LNCaP clone FGC (cell line): Measurements from ENCODE around the gene ZNF791.
A peak's percentile ranks its signal among the peaks of the same experiment; 100 is the strongest.
"Not testable (repeated sequence)": the region's sequence is repeated elsewhere in the genome, so short reads cannot be mapped to it uniquely, and the experiment has no call there.

ENCODE experiments used
- DNase-seq: peaks from one replicate; pipeline ENCODE4 v3.0.0-alpha.2; 2011; ENCODE audit warnings: low read depth
- H3K4me3 ChIP-seq: 2 replicates; pipeline ENCODE4 v1.5.1; 2011; ENCODE audit warnings: mild to moderate bottlenecking, low read depth, low read length, control low read depth
- TF ChIP-seq, protein P1 (sequence below): IDR thresholded peaks from 2 replicates; pipeline ENCODE4 v1.5.1; 2012; ENCODE audit warnings: mild to moderate bottlenecking; ENCODE audit not compliant: control insufficient read depth, insufficient read depth; ENCODE audit errors: extremely low read depth

The ZNF791 gene

GRCh38 chr19:12672744-12673143 is 62.0 kb downstream of the ZNF791 start:
- TF ChIP-seq, protein P1, sequence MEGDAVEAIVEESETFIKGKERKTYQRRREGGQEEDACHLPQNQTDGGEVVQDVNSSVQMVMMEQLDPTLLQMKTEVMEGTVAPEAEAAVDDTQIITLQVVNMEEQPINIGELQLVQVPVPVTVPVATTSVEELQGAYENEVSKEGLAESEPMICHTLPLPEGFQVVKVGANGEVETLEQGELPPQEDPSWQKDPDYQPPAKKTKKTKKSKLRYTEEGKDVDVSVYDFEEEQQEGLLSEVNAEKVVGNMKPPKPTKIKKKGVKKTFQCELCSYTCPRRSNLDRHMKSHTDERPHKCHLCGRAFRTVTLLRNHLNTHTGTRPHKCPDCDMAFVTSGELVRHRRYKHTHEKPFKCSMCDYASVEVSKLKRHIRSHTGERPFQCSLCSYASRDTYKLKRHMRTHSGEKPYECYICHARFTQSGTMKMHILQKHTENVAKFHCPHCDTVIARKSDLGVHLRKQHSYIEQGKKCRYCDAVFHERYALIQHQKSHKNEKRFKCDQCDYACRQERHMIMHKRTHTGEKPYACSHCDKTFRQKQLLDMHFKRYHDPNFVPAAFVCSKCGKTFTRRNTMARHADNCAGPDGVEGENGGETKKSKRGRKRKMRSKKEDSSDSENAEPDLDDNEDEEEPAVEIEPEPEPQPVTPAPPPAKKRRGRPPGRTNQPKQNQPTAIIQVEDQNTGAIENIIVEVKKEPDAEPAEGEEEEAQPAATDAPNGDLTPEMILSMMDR, result no peak
- H3K4me3 ChIP-seq, result no peak overlapping the region
- DNase-seq, result no peak

- H3K4me3 ChIP-seq, result no peak overlapping the region
- TF ChIP-seq, protein P1, result no peak
Measured at GRCh38 chr19:12675399-12675798, 64.7 kb downstream of the ZNF791 start.

GRCh38 chr19:12675940-12676339 is 65.2 kb downstream of the ZNF791 start:
- H3K4me3 ChIP-seq, result no peak overlapping the region
- DNase-seq, result no peak
- TF ChIP-seq, protein P1, result no peak

More at GRCh38 chr19:12675399-12675798, 64.7 kb downstream of the ZNF791 start:
- no peak for DNase-seq

GRCh38 chr19:12676384-12676792 is 65.7 kb downstream of the ZNF791 start:
- peak; percentile 32 for DNase-seq
- H3K4me3 ChIP-seq, result no peak overlapping the region
- TF ChIP-seq, protein P1, result peak; percentile 86

DNA sequence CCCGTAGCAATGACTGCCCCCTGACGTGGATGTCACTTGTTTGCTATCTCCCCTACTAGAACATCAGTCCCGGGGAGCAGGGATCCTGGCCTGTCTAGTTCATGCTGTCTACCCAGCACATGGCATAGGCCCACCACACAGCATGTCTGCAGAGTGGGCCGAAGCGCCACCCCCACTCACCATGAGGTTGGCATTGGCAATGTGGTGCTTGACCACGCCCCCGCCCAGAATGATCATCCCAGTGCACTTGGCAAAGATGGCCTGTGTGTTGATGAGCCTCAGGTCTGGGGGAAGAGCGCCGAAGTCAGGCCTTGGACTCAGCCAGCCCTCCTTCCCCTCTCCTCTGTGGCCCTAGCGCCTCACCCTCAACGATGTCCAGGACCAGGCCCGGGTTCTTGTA is 66.2 kb downstream of the ZNF791 start:
- no peak for DNase-seq
- TF ChIP-seq, protein P1, result no peak

GRCh38 chr19:12678039-12678438 is 67.3 kb downstream of the ZNF791 start:
- not testable (repeated sequence) for DNase-seq, H3K4me3 ChIP-seq

More for the DNA sequence above, 66.2 kb downstream of the ZNF791 start:
- H3K4me3 ChIP-seq, result no peak overlapping the region

DNA sequence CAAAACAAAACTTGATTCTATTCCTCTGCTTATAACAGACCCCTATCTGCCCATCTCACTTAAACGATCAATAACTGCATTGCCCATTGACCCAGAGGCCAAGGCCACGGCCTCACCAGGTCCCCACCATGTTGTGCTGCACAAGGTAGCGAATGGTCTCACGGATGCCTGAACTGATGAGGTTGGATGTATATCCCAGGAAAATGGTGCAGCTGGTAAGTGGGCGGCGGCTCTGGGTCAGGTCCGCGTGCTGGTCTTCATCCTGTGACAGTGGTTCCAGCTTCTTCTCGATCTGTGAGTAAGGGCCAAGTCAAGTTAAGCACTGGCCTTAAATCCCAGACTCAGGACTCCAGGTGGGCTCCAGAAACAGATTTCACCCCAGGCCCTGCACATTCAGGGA is 69.3 kb downstream of the ZNF791 start:
- TF ChIP-seq, protein P1, result no peak
- DNase-seq, result no peak
- H3K4me3 ChIP-seq, result no peak overlapping the region
